Subcutaneous abdominal adipose tissue (tissue), 5 donors: ENCODE data around the gene TOMM6.

Experiments
- H3K27ac ChIP-seq: one replicate; pipeline ENCODE4 v1.7.0; 2013; ENCODE audit warnings: low read depth, mild to moderate bottlenecking, inconsistent platforms, low read length, moderate library complexity
- H3K27me3 ChIP-seq, 5 donors: one replicate each; pipeline ENCODE4 v1.7.0; 2013; ENCODE audit warnings: low read length in 5 of 5, inconsistent platforms in 1 of 5; ENCODE audit not compliant: control insufficient read depth in 5 of 5, insufficient read depth in 4 of 5
- H3K36me3 ChIP-seq, 5 donors: one replicate each; pipeline ENCODE4 v1.7.0; 2013; ENCODE audit warnings: low read length in 5 of 5; ENCODE audit not compliant: control insufficient read depth in 5 of 5, insufficient read depth in 5 of 5
- H3K4me1 ChIP-seq, 5 donors: one replicate each; pipeline ENCODE4 v1.7.0; 2013; ENCODE audit warnings: low read length in 5 of 5, mild to moderate bottlenecking in 3 of 5, moderate library complexity in 1 of 5; ENCODE audit not compliant: control insufficient read depth in 5 of 5, insufficient read depth in 5 of 5
- H3K4me3 ChIP-seq, 5 donors: one replicate each; pipeline ENCODE4 v1.7.0; 2013; ENCODE audit warnings: low read length in 5 of 5, low read depth in 1 of 5
- H3K9ac ChIP-seq, 5 donors: one replicate each; pipeline ENCODE4 v1.7.0; 2013; ENCODE audit warnings: low read length in 5 of 5, mild to moderate bottlenecking in 4 of 5, moderate library complexity in 3 of 5
- H3K9me3 ChIP-seq, 5 donors: one replicate each; pipeline ENCODE4 v1.7.0; 2013; ENCODE audit warnings: low read length in 5 of 5; ENCODE audit not compliant: control insufficient read depth in 5 of 5
- donor health status: healthy.
- donor health status: healthy.
- donor health status: healthy.
- donor health status: healthy.
- donor health status: healthy.

TOMM6 gene

DNA sequence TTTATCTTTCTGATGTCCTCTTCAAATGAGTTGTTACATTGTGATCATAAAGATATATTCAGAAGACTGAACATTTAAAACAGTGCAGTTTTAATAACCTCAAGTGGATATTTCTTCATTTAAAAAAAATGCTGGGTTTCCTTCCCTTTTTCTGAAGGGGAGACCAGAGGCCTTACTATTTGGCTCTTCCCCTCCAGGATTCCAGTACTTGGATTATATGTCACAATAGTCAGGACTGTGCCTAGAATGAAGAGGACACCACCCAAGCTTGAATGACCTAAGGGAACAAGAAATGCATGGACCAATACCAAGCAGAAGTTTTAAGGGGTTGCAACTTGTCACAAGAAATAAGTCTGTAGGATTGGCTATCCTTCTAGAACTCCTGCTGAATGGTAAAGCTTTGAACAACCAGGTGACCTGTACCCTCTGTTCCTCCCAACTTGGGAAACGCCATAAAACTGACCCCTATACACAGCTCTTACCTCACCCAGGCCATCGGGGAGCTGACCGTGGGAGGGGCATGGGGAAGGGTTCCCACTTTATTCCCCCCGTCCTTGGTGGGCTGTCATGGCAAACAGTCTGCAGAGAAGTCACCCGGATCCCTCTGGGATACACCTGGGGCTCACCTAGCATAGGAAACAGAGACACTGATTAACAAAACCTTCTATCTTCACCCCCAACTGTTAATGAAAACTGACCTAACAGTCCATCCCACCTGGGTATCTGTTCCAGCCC is 9.8 kb upstream of the TOMM6 start:
- peak overlapping the region in 2 of 5 donors; percentile 18 to 47 for H3K9ac ChIP-seq
- H3K4me3 ChIP-seq = no peak overlapping the region
- peaks cover 9 to 35% (median 30%) of the 10 kb centered on the region in 5 donors for H3K4me1 ChIP-seq
- H3K27me3 ChIP-seq = no peaks in the 10 kb centered on the region
- no peak overlapping the region for H3K27ac ChIP-seq
- H3K36me3 ChIP-seq = peaks cover 3 to 38% (median 31%) of the 10 kb centered on the region in 5 donors
- H3K9me3 ChIP-seq = no peaks in the 10 kb centered on the region

DNA sequence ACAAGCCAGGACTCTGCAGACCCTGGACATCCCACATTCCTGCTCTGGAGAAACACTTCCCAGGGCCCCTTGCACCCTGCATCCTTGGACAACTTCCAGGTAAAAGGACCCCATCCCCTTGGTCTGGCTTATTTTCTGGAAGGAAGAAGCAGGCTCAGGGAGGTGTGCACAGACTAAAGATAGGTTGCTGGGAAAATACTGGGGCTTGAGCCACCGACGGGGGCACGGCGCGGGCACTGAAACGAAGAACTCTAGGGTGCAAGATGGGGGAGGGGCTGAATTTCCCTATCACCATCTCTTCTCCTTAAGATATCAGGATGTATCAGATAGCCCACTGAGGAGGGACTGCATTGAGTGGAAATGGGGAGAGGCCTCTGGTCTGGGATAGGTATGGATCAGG is 8.6 kb upstream of the TOMM6 start:
- H3K4me1 ChIP-seq = peaks cover 9 to 35% (median 31%) of the 10 kb centered on the region in 5 donors
- H3K27ac ChIP-seq = peak overlapping the region; percentile 30
- peak overlapping the region; percentile 69 to 81 (median 74) for H3K9ac ChIP-seq

GRCh38 chr6:41779336-41779735 is 8.2 kb upstream of the TOMM6 start:
- Histone ChIP-seq H3K27me3 (no peaks in the 10 kb centered on the region), H3K27ac (peak overlapping the region; percentile 30), H3K36me3 (peaks cover 3 to 27% (median 24%) of the 10 kb centered on the region in 5 donors), H3K9ac (peak overlapping the region; percentile 69 to 81 (median 74)), H3K9me3 (no peaks in the 10 kb centered on the region), H3K4me1 (peaks cover 9 to 35% (median 33%) of the 10 kb centered on the region in 5 donors), H3K4me3 (peak overlapping the region; percentile 75 to 83 (median 76))

More for the DNA sequence above, 8.6 kb upstream of the TOMM6 start:
- H3K27me3 ChIP-seq = no peaks in the 10 kb centered on the region
- H3K4me3 ChIP-seq = peak overlapping the region; percentile 75 to 83 (median 76)
- H3K9me3 ChIP-seq = no peaks in the 10 kb centered on the region
- peaks cover 3 to 31% (median 26%) of the 10 kb centered on the region in 5 donors for H3K36me3 ChIP-seq

- H3K9ac ChIP-seq = peak within 1 kb of the TSS; percentile 72 to 85 (median 78)
- H3K27ac ChIP-seq = peak within 1 kb of the TSS; percentile 84
- H3K36me3 ChIP-seq = peaks cover 3 to 21% (median 17%) of the 10 kb centered on the region in 5 donors
- H3K4me1 ChIP-seq = peaks cover 9 to 39% (median 39%) of the 10 kb centered on the region in 5 donors
- no peaks in the 10 kb centered on the region for H3K27me3 ChIP-seq
- peak within 1 kb of the TSS; percentile 77 to 83 (median 79) for H3K4me3 ChIP-seq
- H3K9me3 ChIP-seq = no peaks in the 10 kb centered on the region
These were observed 7.5 kb upstream of the TOMM6 start, which contains the start of gene FRS3 for GRCh38 chr6:41779788-41780550. TSS of gene FRS3 (minus strand) at chr6:41779900. CDS start at chr6:41776987, 2,913 bp downstream.

GRCh38 chr6:41780551-41781365 is 6.7 kb upstream of the TOMM6 start, which contains the start of gene PRICKLE4:
TSS of gene PRICKLE4 (plus strand) at chr6:41780782. CDS start at chr6:41783474, 2,692 bp downstream.
- Histone ChIP-seq H3K9me3 (no peaks in the 10 kb centered on the region), H3K4me1 (peaks cover 11 to 47% (median 46%) of the 10 kb centered on the region in 5 donors), H3K4me3 (peak within 1 kb of the TSS; percentile 72 to 81 (median 79)), H3K36me3 (peaks cover 3 to 17% (median 10%) of the 10 kb centered on the region in 5 donors), H3K27me3 (no peaks in the 10 kb centered on the region), H3K9ac (peak within 1 kb of the TSS; percentile 38 to 85 (median 72)), H3K27ac (peak within 1 kb of the TSS; percentile 84)

DNA sequence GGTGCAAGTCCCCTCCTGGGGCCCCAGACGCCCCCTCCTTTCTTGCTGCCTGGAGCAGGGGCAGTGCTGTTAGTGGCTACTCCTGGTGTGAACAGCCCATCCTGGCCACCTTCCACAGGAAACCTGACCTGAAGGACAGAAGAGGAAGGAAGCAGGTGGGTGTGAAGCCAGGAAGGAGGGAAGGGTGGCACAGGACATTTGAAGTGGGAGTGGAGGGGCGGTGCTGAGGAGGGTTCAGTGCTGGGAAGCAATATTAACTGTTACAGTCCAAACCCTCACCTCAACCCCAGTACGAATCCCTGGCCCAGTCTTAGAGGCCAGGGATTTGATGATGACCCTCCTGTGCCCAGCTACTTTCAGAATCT is 6.1 kb upstream of the TOMM6 start:
- peaks cover 13 to 53% (median 51%) of the 10 kb centered on the region in 5 donors for H3K4me1 ChIP-seq
- no peaks in the 10 kb centered on the region for H3K27me3 ChIP-seq
- peak overlapping the region; percentile 72 to 81 (median 77) for H3K4me3 ChIP-seq
- H3K27ac ChIP-seq = peak overlapping the region; percentile 69
- peaks cover 3 to 14% (median 7%) of the 10 kb centered on the region in 5 donors for H3K36me3 ChIP-seq
- no peaks in the 10 kb centered on the region for H3K9me3 ChIP-seq
- peak overlapping the region in 4 of 5 donors; percentile 48 to 72 (median 59) for H3K9ac ChIP-seq

- Histone ChIP-seq H3K36me3 (peaks cover 0 to 4% (median 0%) of the 10 kb centered on the region in 5 donors), H3K27ac (no peak overlapping the region), H3K27me3 (no peaks in the 10 kb centered on the region), H3K9ac (no peak overlapping the region), H3K9me3 (no peaks in the 10 kb centered on the region), H3K4me3 (no peak overlapping the region), H3K4me1 (peaks cover 10 to 51% (median 50%) of the 10 kb centered on the region in 5 donors)
These were observed 4.3 kb upstream of the TOMM6 start for GRCh38 chr6:41783106-41783780.

DNA sequence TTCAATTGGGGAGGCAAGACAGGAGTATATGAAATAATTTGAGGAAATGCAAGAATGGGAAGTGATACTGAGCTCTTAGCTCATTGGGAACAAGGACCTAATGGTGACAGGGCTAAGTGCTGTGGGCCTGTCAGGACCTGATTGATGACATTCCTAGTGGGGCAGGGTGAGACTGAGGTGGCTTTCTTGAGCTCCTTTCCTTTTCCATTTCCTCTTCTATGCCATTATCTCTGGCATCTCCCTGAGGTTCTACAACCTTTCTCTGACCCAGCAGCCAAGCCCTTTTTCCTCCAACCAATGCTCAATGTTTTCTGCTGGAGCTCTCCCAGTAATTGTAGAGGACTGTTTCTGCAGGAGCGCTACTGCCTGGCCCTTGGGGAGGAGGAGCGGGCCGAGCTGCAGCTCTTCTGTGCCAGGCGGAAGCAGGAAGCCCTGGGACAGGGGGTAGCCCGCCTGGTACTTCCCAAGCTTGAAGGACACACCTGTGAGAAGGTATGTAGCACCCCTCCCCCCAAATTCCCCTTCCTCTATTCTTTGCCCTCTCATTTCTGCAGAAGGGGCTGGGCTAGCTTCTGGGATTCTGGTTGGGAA is 2.8 kb upstream of the TOMM6 start:
- H3K9ac ChIP-seq = no peak overlapping the region
- H3K4me1 ChIP-seq = peaks cover 6 to 49% (median 44%) of the 10 kb centered on the region in 5 donors
- H3K9me3 ChIP-seq = no peaks in the 10 kb centered on the region
- no peak overlapping the region for H3K4me3 ChIP-seq
- no peaks in the 10 kb centered on the region for H3K27me3 ChIP-seq
- H3K27ac ChIP-seq = no peak overlapping the region
- peaks cover 0 to 12% (median 7%) of the 10 kb centered on the region in 5 donors for H3K36me3 ChIP-seq

- Histone ChIP-seq H3K4me1 (peaks cover 6 to 49% (median 44%) of the 10 kb centered on the region in 5 donors), H3K27ac (no peak overlapping the region), H3K4me3 (no peak overlapping the region), H3K9me3 (no peaks in the 10 kb centered on the region), H3K9ac (peak overlapping the region in 2 of 5 donors; percentile 49 to 56), H3K27me3 (no peaks in the 10 kb centered on the region), H3K36me3 (peaks cover 1 to 17% (median 11%) of the 10 kb centered on the region in 5 donors)
These were observed 2.2 kb upstream of the TOMM6 start for GRCh38 chr6:41785254-41785653.
